CD4-positive, alpha-beta memory T cell (primary cell): Measurements from ENCODE around the gene MT4. TPM values are rescaled to one million over a fixed set of nuclear protein-coding genes. Genes with fewer than 3 reads are reported as not detected.

ENCODE experiments used
- CTCF ChIA-PET: fragments of 350-600 bp; sonication (Branson Sonifier 250); formaldehyde crosslinking; loops from one replicate; lab custom pipeline; 2021; ENCODE audit warnings: inconsistent platforms; ENCODE audit not compliant: partially characterized antibody; lab: Charles Lee
- POLR2A ChIA-PET: fragments of 350-600 bp; sonication (Branson Sonifier 250); formaldehyde crosslinking; loops from one replicate; lab custom pipeline; 2021; ENCODE audit not compliant: partially characterized antibody; lab: Charles Lee
- DNase-seq, 5 donors: peaks; one replicate each; pipeline versions ENCODE4 v3.0.0 to v3.0.0-alpha.2; 2020 to 2022; ENCODE audit warnings: mixed read lengths in 1 of 5
- H3K27ac ChIP-seq: one replicate; pipeline ENCODE4 v1.7.0; 2013; ENCODE audit warnings: low read depth, low read length
- H3K27me3 ChIP-seq: 2 replicates; pipeline ENCODE4 v1.7.0; 2013; ENCODE audit warnings: mild to moderate bottlenecking, low read length, moderate library complexity; ENCODE audit not compliant: insufficient read depth
- H3K36me3 ChIP-seq: 2 replicates; pipeline ENCODE4 v1.7.0; 2013; ENCODE audit warnings: mild to moderate bottlenecking, low read length, moderate library complexity; ENCODE audit not compliant: insufficient read depth
- H3K4me1 ChIP-seq: 2 replicates; pipeline ENCODE4 v1.7.0; 2013; ENCODE audit warnings: mild to moderate bottlenecking, low read length, moderate library complexity; ENCODE audit not compliant: insufficient read depth
- H3K4me3 ChIP-seq, 2 donors: one replicate each; pipeline ENCODE4 v1.7.0; 2013; ENCODE audit warnings: low read length in 2 of 2, mild to moderate bottlenecking in 1 of 2
- H3K9me3 ChIP-seq, 2 donors: one replicate each; pipeline ENCODE4 v1.7.0; 2013; ENCODE audit warnings: low read length in 2 of 2, control low read depth in 1 of 2; ENCODE audit not compliant: control insufficient read depth in 1 of 2
- H3K27ac Mint-ChIP-seq, 7 donors: one replicate each; pipeline ENCODE4 v1.8.0; 2020 to 2021; ENCODE audit warnings: mixed read lengths in 7 of 7, mild to moderate bottlenecking in 6 of 7, inconsistent platforms in 3 of 7, moderate library complexity in 3 of 7
- H3K27me3 Mint-ChIP-seq, 2 donors: one replicate each; pipeline ENCODE4 v1.8.0; 2020 to 2021; ENCODE audit warnings: mixed read lengths in 2 of 2
- H3K36me3 Mint-ChIP-seq, 2 donors: one replicate each; pipeline ENCODE4 v1.8.0; 2020 to 2021; ENCODE audit warnings: mixed read lengths in 2 of 2, inconsistent platforms in 1 of 2, mild to moderate bottlenecking in 1 of 2
- H3K4me1 Mint-ChIP-seq, 4 donors: one replicate each; pipeline ENCODE4 v1.8.0; 2020 to 2021; ENCODE audit warnings: mixed read lengths in 4 of 4, mild to moderate bottlenecking in 1 of 4
- H3K4me3 Mint-ChIP-seq, 8 donors: one replicate each; pipeline ENCODE4 v1.8.0; 2020 to 2021; ENCODE audit warnings: mixed read lengths in 8 of 8, mild to moderate bottlenecking in 7 of 8, moderate library complexity in 6 of 8, inconsistent platforms in 3 of 8
- H3K9me3 Mint-ChIP-seq, 8 donors: one replicate each; pipeline ENCODE4 v1.8.0; 2020 to 2021; ENCODE audit warnings: mixed read lengths in 8 of 8, mild to moderate bottlenecking in 5 of 8, inconsistent platforms in 3 of 8, moderate library complexity in 1 of 8
- intact Hi-C: fragments of 100-400 bp; cut with micrococcal nuclease; formaldehyde crosslinking; loops from one replicate; pipeline ENCODE4 v1.15.1; 2023
- polyA plus RNA-seq, 2 donors: library from polyadenylated mRNA; unstranded; fragments of 300-500 nt; fragmentation: Illumina TruSeq; gene quantifications; one replicate each; pipeline ENCODE4 v1.2.3, GENCODE V29; 2021
- total RNA-seq, 2 experiments: library from RNA; stranded (reverse); gene quantifications; one replicate each; pipeline ENCODE4 v1.2.3, GENCODE V29; 2021

The MT4 gene
- total and polyA plus RNA-seq, 4 experiments from 2014 or later, result not detected

DNA sequence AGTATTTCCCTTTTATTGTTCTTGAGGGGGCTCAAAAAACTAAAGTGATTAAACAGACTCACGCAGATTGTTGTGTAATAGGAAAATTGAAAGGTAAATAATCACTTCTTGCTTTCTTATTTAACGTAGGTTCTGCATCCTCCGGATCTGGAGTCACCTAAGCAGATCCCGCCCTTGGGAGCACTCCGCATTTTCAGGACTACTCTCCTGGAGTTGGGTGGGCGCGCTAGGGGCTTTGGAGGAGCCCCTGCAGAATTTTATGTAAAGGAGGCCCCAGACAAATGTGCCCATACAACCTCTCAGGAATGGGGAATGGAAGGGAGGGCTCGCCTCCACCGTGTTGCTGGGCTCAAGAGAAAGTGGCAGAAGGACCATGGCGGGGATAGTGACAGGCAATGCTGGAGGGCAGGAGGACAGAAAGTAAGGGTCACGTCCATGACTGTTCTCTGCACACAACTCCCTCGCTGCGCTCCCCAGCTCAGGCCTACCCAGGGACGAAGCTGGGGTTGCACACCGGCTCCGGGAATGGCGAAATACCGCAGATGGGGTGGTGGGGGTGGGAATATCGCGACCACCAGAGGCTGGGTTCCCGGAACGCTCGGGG lies 51.8 kb downstream of the MT4 start:
- Histone ChIP-seq H3K4me3 (peak overlapping the region in 1 of 2 donors; percentile 22), H3K27ac (no peak overlapping the region), H3K27me3 (no peaks in the 10 kb centered on the region), H3K4me1 (no peaks in the 10 kb centered on the region), H3K36me3 (no peaks in the 10 kb centered on the region), H3K9me3 (no peaks in the 10 kb centered on the region)
- H3K4me1 Mint-ChIP-seq, result peaks cover 3 to 6% (median 5%) of the 10 kb centered on the region in 4 donors
- no peaks in the 10 kb centered on the region for H3K9me3 Mint-ChIP-seq
- ChIA-PET CTCF (interaction anchor here (2.0 kb wide), 1 partner anchor 40 kb away, joined by 8 read pairs; no protein-coding TSS in a partner anchor), POLR2A (interaction anchor here (0.7 to 1.6 kb wide), 3 partner anchors 8 to 365 kb away, joined by 3 to 5 read pairs (median 4); partner anchors contain the start of gene MT2A)
- H3K27ac Mint-ChIP-seq, result peak overlapping the region in 2 of 7 donors; percentile 31 to 42
- peaks cover 0 to 7% of the 10 kb centered on the region in 2 donors for H3K27me3 Mint-ChIP-seq
- no peak for DNase-seq
- no peaks in the 10 kb centered on the region for H3K36me3 Mint-ChIP-seq
- intact Hi-C loops, result loop anchor here (1.0 kb wide), 1 partner anchor 8 kb away; the partner anchor contains the start of gene MT2A
- peak overlapping the region; percentile 27 to 71 (median 60) for H3K4me3 Mint-ChIP-seq

DNA sequence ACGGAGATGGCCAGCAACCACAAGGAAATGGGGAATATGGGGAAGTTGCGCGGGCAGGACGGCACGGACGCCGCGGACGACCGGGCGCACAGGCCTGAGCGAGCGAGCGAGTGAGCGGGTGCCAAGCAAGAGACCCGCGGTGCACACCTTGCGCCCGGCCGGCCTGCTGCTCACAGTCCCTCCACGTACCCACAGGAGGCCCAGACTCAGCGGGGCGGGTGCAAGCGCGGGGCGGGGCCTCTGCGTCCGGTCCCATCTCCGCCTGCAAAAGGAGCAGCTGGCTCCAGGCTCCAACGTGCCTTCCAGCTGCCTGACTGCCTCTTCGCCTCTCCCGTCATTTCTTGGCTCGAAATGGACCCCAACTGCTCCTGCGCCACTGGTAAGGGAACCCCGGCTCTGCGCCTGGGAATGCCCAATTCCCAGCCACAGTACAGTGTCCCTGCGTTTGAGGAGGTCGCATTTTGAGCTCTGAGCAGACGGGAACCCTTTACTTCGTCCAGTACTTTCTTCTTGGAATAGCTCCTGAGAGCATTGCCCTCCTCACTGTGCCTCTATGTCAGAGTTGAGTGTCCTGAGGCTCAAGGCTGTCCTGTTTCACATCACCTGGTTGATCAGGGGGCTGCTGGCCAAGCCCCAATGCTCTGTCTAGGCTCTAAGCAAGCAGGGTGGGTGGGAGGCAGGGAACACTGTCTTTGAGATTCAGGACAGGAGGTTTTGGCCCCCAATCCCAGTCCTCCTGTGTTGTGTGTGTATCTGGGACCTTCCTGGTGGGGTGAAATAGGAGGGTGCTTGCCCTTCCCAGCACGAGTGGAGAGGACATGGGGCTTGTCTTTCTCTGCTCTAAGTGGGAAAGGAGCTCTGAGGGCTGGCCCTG lies 52.6 kb downstream of the MT4 start:
- Mint-ChIP-seq H3K27me3 (peaks cover 0 to 7% of the 10 kb centered on the region in 2 donors), H3K27ac (peak overlapping the region in 2 of 7 donors; percentile 50 to 57), H3K9me3 (no peaks in the 10 kb centered on the region), H3K36me3 (no peaks in the 10 kb centered on the region), H3K4me3 (peak overlapping the region; percentile 27 to 76 (median 66)), H3K4me1 (peaks cover 3 to 6% (median 5%) of the 10 kb centered on the region in 4 donors)
- Histone ChIP-seq H3K4me1 (no peaks in the 10 kb centered on the region), H3K27me3 (no peaks in the 10 kb centered on the region), H3K27ac (no peak overlapping the region), H3K4me3 (peak overlapping the region in 1 of 2 donors; percentile 22), H3K36me3 (no peaks in the 10 kb centered on the region), H3K9me3 (no peaks in the 10 kb centered on the region)
- peak in 2 of 5 donors; percentile 26 to 46 for DNase-seq
- POLR2A ChIA-PET, result interaction anchor here (1.2 to 1.6 kb wide), 3 partner anchors 9 to 46 kb away, joined by 3 to 4 read pairs (median 3); partner anchors contain the start of gene MT2A
- intact Hi-C loops, result loop anchor here (1.0 kb wide), 1 partner anchor 9 kb away; the partner anchor contains the start of gene MT2A
- CTCF ChIA-PET, result interaction anchor here (2.0 kb wide), 1 partner anchor 41 kb away, joined by 8 read pairs; no protein-coding TSS in a partner anchor

DNA sequence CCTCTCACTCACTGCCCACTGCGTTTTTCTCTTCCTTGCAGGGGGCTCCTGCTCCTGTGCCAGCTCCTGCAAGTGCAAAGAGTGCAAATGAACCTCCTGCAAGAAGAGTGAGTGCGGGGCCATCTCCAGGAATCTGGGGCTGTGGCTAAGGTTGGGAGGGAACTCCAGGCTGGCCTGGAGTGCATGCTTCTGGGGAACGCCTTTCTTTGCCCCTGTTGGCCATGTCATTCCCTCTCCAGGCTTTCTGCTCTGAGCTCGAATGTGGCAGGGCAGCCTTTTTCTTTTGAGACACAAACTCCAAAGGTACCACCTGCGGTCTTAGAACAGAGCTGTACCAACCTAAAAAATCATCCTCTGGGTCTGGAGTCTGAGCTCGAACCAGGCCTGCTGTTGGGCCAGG lies 53.3 kb downstream of the MT4 start:
- Mint-ChIP-seq H3K36me3 (no peaks in the 10 kb centered on the region), H3K27me3 (peaks cover 0 to 7% of the 10 kb centered on the region in 2 donors), H3K27ac (peak overlapping the region in 2 of 7 donors; percentile 47 to 57), H3K4me3 (peak overlapping the region in 1 of 8 donors; percentile 4), H3K4me1 (peaks cover 3 to 6% (median 5%) of the 10 kb centered on the region in 4 donors), H3K9me3 (no peaks in the 10 kb centered on the region)
- H3K27ac ChIP-seq, result no peak overlapping the region
- no peak overlapping the region for H3K4me3 ChIP-seq
- H3K27me3 ChIP-seq, result no peaks in the 10 kb centered on the region
- H3K9me3 ChIP-seq, result no peaks in the 10 kb centered on the region
- no peaks in the 10 kb centered on the region for H3K4me1 ChIP-seq
- ChIA-PET CTCF (interaction anchor here (1.0 to 2.0 kb wide), 2 partner anchors 41 to 85 kb away, joined by 4 to 8 read pairs; no protein-coding TSS in a partner anchor), POLR2A (interaction anchor here (1.2 to 1.6 kb wide), 3 partner anchors 10 to 45 kb away, joined by 3 to 4 read pairs (median 3); partner anchors contain the start of gene MT2A)
- no peaks in the 10 kb centered on the region for H3K36me3 ChIP-seq
- intact Hi-C loops, result no loop called here
- no peak for DNase-seq

Other genes with a start within 250 kb of the MT4 start
- gene AMFR, start 139.5 kb upstream of the MT4 start, total RNA-seq, result 10 to 100 TPM; 59.8 to 67.6 TPM
- gene AMFR, start 139.5 kb upstream of the MT4 start, polyA plus RNA-seq, result 10 to 100 TPM; 45.7 to 61.0 TPM
- 100 to 1,000 TPM; 109 to 110 TPM for gene NUDT21, start 113.7 kb upstream of the MT4 start, total RNA-seq
- 10 to 100 TPM; 78.3 to 98.4 TPM for gene NUDT21, start 113.7 kb upstream of the MT4 start, polyA plus RNA-seq
- gene OGFOD1, start 113.5 kb upstream of the MT4 start, total RNA-seq, result 10 to 100 TPM; 42.7 to 47.2 TPM
- gene OGFOD1, start 113.5 kb upstream of the MT4 start, polyA plus RNA-seq, result 100 to 1,000 TPM; 115 to 151 TPM
- gene BBS2, start 45.0 kb upstream of the MT4 start, total RNA-seq, result 10 to 100 TPM; 95.8 to 96.0 TPM
- gene BBS2, start 45.0 kb upstream of the MT4 start, polyA plus RNA-seq, result 10 to 100 TPM; 36.6 to 39.2 TPM
- gene MT3, start 24.5 kb downstream of the MT4 start, total RNA-seq, result not detected
- gene MT3, start 24.5 kb downstream of the MT4 start, polyA plus RNA-seq, result 1 to 10 TPM in 1 of 2 donors, not detected in 1; 1.1 TPM
- 10 to 100 TPM; 15.8 to 17.7 TPM for gene MT2A, start 43.5 kb downstream of the MT4 start, total RNA-seq
- 100 to 1,000 TPM in 1 of 2 donors, 10 to 100 TPM in 1; 87.5 to 226 TPM for gene MT2A, start 43.5 kb downstream of the MT4 start, polyA plus RNA-seq
- gene MT1E, start 60.7 kb downstream of the MT4 start, total RNA-seq, result not detected
- 10 to 100 TPM in 1 of 2 donors, 1 to 10 TPM in 1; 6.8 to 16.0 TPM for gene MT1E, start 60.7 kb downstream of the MT4 start, polyA plus RNA-seq
- not detected for gene MT1M, start 67.6 kb downstream of the MT4 start, total RNA-seq
- gene MT1M, start 67.6 kb downstream of the MT4 start, polyA plus RNA-seq, result not detected
- gene MT1A, start 73.6 kb downstream of the MT4 start, total RNA-seq, result not detected
- gene MT1A, start 73.6 kb downstream of the MT4 start, polyA plus RNA-seq, result not detected
- not detected for gene MT1B, start 86.8 kb downstream of the MT4 start, total RNA-seq
- not detected for gene MT1B, start 86.8 kb downstream of the MT4 start, polyA plus RNA-seq
- gene MT1F, start 92.9 kb downstream of the MT4 start, total RNA-seq, result 10 to 100 TPM in 1 of 2 experiments, 1 to 10 TPM in 1; 8.3 to 12.9 TPM
- gene MT1F, start 92.9 kb downstream of the MT4 start, polyA plus RNA-seq, result 10 to 100 TPM; 12.0 to 28.9 TPM
- not detected for gene MT1G, start 103.0 kb downstream of the MT4 start, total RNA-seq
- 1 to 10 TPM in 1 of 2 donors, not detected in 1; 1.3 TPM for gene MT1G, start 103.0 kb downstream of the MT4 start, polyA plus RNA-seq
- gene MT1H, start 104.7 kb downstream of the MT4 start, total RNA-seq, result under 1 TPM in 1 of 2 experiments, not detected in 1; 0.78 TPM
- not detected for gene MT1H, start 104.7 kb downstream of the MT4 start, polyA plus RNA-seq
- 10 to 100 TPM; 21.0 to 23.7 TPM for gene MT1X, start 117.4 kb downstream of the MT4 start, total RNA-seq
- gene MT1X, start 117.4 kb downstream of the MT4 start, polyA plus RNA-seq, result 100 to 1,000 TPM in 1 of 2 donors, 10 to 100 TPM in 1; 76.0 to 146 TPM
- 10 to 100 TPM; 48.0 to 56.5 TPM for gene NUP93, start 165.1 kb downstream of the MT4 start, total RNA-seq
- gene NUP93, start 165.1 kb downstream of the MT4 start, polyA plus RNA-seq, result 10 to 100 TPM; 63.1 to 73.2 TPM